Left cardiac atrium (tissue), 4 donors: ENCODE results near the gene QSOX2. TPM values are rescaled to one million over a fixed set of nuclear protein-coding genes. Genes with fewer than 3 reads are reported as not detected.
A peak's percentile ranks its signal among the peaks of the same experiment; 100 is the strongest.

Experiments used
- ATAC-seq, 2 donors: fragments of 200-7000 bp; cut with Tn5 transposase; one replicate each; pipeline ENCODE4 v1.9.1; 2020; ENCODE audit warnings: mild to moderate bottlenecking in 2 of 2, moderate library complexity in 2 of 2
- DNase-seq: peaks from one replicate; pipeline ENCODE4 v3.0.0-alpha.2; 2020
- intact Hi-C, 2 donors: fragments of 100-400 bp; cut with DNase I; formaldehyde crosslinking; loops; one replicate each; pipeline versions ENCODE4 v1.14.1 to v1.15.1; 2022 to 2023
- total RNA-seq, 2 donors: library from RNA; stranded (reverse); fragmentation: NEBNext Ultra II Directional; extraction: Animal tissue kit (Norgen Biotek cat#: 25700); gene quantifications; one replicate each; pipeline ENCODE4 v1.2.1, GENCODE V29; 2021
- donor health status: DM: no; HTN: yes; CAD: no.
- donor health status: DM: no; HTN: yes; CAD: no; lungs with severe emphysema.
- donor health status: DM: yes; HTN: yes; CAD: no.
- donor health status: Dilated cardiomyopathy.

QSOX2 gene
- total RNA-seq, 2 donors from 2014 or later: 6.5 to 6.6 TPM

GRCh38 chr9:136255896-136256890 lies 10.6 kb upstream of the QSOX2 start:
- DNase-seq: no peak
- no peak for ATAC-seq
- intact Hi-C loops: no loop called here

GRCh38 chr9:136255166-136255538 lies 9.5 kb upstream of the QSOX2 start:
- intact Hi-C loops: no loop called here
- DNase-seq (peak; percentile 50), ATAC-seq (peak in 1 of 2 donors; percentile 35)

GRCh38 chr9:136254381-136255165 lies 9.0 kb upstream of the QSOX2 start:
- DNase-seq (no peak), ATAC-seq (peak; percentile 15 to 79)
- intact Hi-C loops: no loop called here

GRCh38 chr9:136253246-136254130 lies 7.9 kb upstream of the QSOX2 start:
- ATAC-seq (no peak), DNase-seq (no peak)
- intact Hi-C loops: no loop called here

- no peak for DNase-seq
- intact Hi-C loops: no loop called here
- ATAC-seq: no peak
These were observed 7.2 kb upstream of the QSOX2 start for GRCh38 chr9:136252846-136253245.

- intact Hi-C loops: no loop called here
- DNase-seq (no peak), ATAC-seq (no peak)
These were observed 6.7 kb upstream of the QSOX2 start for GRCh38 chr9:136252281-136252680.

- DNase-seq: no peak
- intact Hi-C loops: no loop called here
- ATAC-seq: no peak
These were observed 5.9 kb upstream of the QSOX2 start for GRCh38 chr9:136251264-136252115.

GRCh38 chr9:136250676-136251075 lies 5.1 kb upstream of the QSOX2 start:
- intact Hi-C loops: no loop called here
- DNase-seq (no peak), ATAC-seq (no peak)

GRCh38 chr9:136249877-136250559 lies 4.4 kb upstream of the QSOX2 start:
- ATAC-seq (no peak), DNase-seq (no peak)
- intact Hi-C loops: no loop called here

GRCh38 chr9:136248951-136249876 lies 3.6 kb upstream of the QSOX2 start:
- ATAC-seq: no peak
- intact Hi-C loops: no loop called here
- no peak for DNase-seq

GRCh38 chr9:136247947-136248637 lies 2.5 kb upstream of the QSOX2 start:
- ATAC-seq: no peak

GRCh38 chr9:136247551-136247916 lies 1.9 kb upstream of the QSOX2 start:
- intact Hi-C loops: no loop called here
- DNase-seq: no peak
- no peak for ATAC-seq

More at GRCh38 chr9:136247947-136248637, 2.5 kb upstream of the QSOX2 start:
- intact Hi-C loops: no loop called here
- DNase-seq: no peak

GRCh38 chr9:136246849-136247550 lies 1.4 kb upstream of the QSOX2 start:
- no peak for DNase-seq
- intact Hi-C loops: no loop called here
- no peak for ATAC-seq

GRCh38 chr9:136244969-136245218 lies 718 bp downstream of the QSOX2 start:
- DNase-seq (no peak), ATAC-seq (no peak)
- intact Hi-C loops: no loop called here

- no peak for ATAC-seq
- intact Hi-C loops: no loop called here
- no peak for DNase-seq
These were observed 1.3 kb downstream of the QSOX2 start for GRCh38 chr9:136244122-136244968.
